ENCODE results near the gene PLA2G4B. TPM values are rescaled to one million over a fixed set of nuclear protein-coding genes. Genes with fewer than 3 reads are reported as not detected.

PLA2G4B gene
- polyA plus RNA-seq, 1 donor (not counting 4 experiments of a cell fraction or from before 2014, with no cell fraction given) = 8.6 TPM

- FAIRE-seq (no peak), DNase-seq (ENCODE audit: low read depth, low spot score) (no peak)
- Histone ChIP-seq H3K27ac (ENCODE audit: control insufficient read depth, insufficient read depth, low read length) (no peak overlapping the region), H3K27me3 (ENCODE audit: control insufficient read depth, extremely low read depth, insufficient read depth, low read length) (no peaks in the 10 kb centered on the region), H3K4me3 (ENCODE audit: control insufficient read depth in 2 of 3, extremely low read depth in 1 of 3, insufficient read depth in 2 of 3, low read depth in 1 of 3, low read length in 3 of 3) (no peak overlapping the region), H3K9ac (ENCODE audit: control insufficient read depth, extremely low read depth, insufficient read depth, low read length) (no peak overlapping the region), H4K20me1 (ENCODE audit: control insufficient read depth, extremely low read depth, insufficient read depth, low read length) (no peaks in the 10 kb centered on the region), H3K9me1 (ENCODE audit: control insufficient read depth, extremely low read depth, insufficient read depth, low read length) (no peaks in the 10 kb centered on the region), H3K4me2 (ENCODE audit: control insufficient read depth, extremely low read depth, insufficient read depth, low read depth, low read length) (no peak overlapping the region), H3K79me2 (ENCODE audit: control insufficient read depth, insufficient read depth, low read length) (peaks cover 5% of the 10 kb centered on the region), H3K4me1 (ENCODE audit: control insufficient read depth, extremely low read depth, insufficient read depth, low read length) (peaks cover 60% of the 10 kb centered on the region), H2AFZ (ENCODE audit: control insufficient read depth, low read length) (no peak overlapping the region), H3K9me3 (ENCODE audit: control insufficient read depth, low read depth, low read length) (no peaks in the 10 kb centered on the region), H3K36me3 (ENCODE audit: control insufficient read depth in 2 of 2, extremely low read depth in 1 of 2, insufficient read depth in 2 of 2, low read length in 2 of 2) (peaks cover 0 to 10% of the 10 kb centered on the region in 2 experiments)
- dilution Hi-C loops (cut with MboI; ENCODE audit: extremely low pct_ligation_motif_present, low sequenced_read_pairs) = no loop called here
- TF ChIP-seq CTCF (optimal IDR thresholded peaks at IDR 0.05 in 1 of 3, IDR thresholded peaks at IDR 0.05 in 1 of 3, conservative IDR thresholded peaks at IDR 0.05 in 1 of 3; ENCODE audit: extremely low read depth in 1 of 3, insufficient read depth in 2 of 3, low read length in 3 of 3) (no peak), EZH2 (IDR thresholded peaks at IDR 0.05; ENCODE audit: low read length) (no peak)
These were observed 4.6 kb upstream of the PLA2G4B start for GRCh38 chr15:41834096-41834495.

- Histone ChIP-seq H3K9me1 (ENCODE audit: control insufficient read depth, extremely low read depth, insufficient read depth, low read length) (no peaks in the 10 kb centered on the region), H2AFZ (ENCODE audit: control insufficient read depth, low read length) (no peak overlapping the region), H3K9me3 (ENCODE audit: control insufficient read depth, low read depth, low read length) (no peaks in the 10 kb centered on the region), H4K20me1 (ENCODE audit: control insufficient read depth, extremely low read depth, insufficient read depth, low read length) (no peaks in the 10 kb centered on the region), H3K9ac (ENCODE audit: control insufficient read depth, extremely low read depth, insufficient read depth, low read length) (no peak overlapping the region), H3K36me3 (ENCODE audit: control insufficient read depth in 2 of 2, extremely low read depth in 1 of 2, insufficient read depth in 2 of 2, low read length in 2 of 2) (peaks cover 2 to 13% of the 10 kb centered on the region in 2 experiments), H3K79me2 (ENCODE audit: control insufficient read depth, insufficient read depth, low read length) (peaks cover 5% of the 10 kb centered on the region), H3K4me2 (ENCODE audit: control insufficient read depth, extremely low read depth, insufficient read depth, low read depth, low read length) (no peak overlapping the region), H3K4me3 (ENCODE audit: control insufficient read depth in 2 of 3, extremely low read depth in 1 of 3, insufficient read depth in 2 of 3, low read depth in 1 of 3, low read length in 3 of 3) (no peak overlapping the region), H3K27ac (ENCODE audit: control insufficient read depth, insufficient read depth, low read length) (no peak overlapping the region), H3K4me1 (ENCODE audit: control insufficient read depth, extremely low read depth, insufficient read depth, low read length) (peaks cover 53% of the 10 kb centered on the region), H3K27me3 (ENCODE audit: control insufficient read depth, extremely low read depth, insufficient read depth, low read length) (no peaks in the 10 kb centered on the region)
- no peak for TF ChIP-seq EZH2 (IDR thresholded peaks at IDR 0.05; ENCODE audit: low read length)
- TF ChIP-seq CTCF (optimal IDR thresholded peaks at IDR 0.05 in 1 of 3, IDR thresholded peaks at IDR 0.05 in 1 of 3, conservative IDR thresholded peaks at IDR 0.05 in 1 of 3; ENCODE audit: extremely low read depth in 1 of 3, insufficient read depth in 2 of 3, low read length in 3 of 3) = no peak
- DNase-seq (ENCODE audit: low read depth, low spot score) (no peak), FAIRE-seq (no peak)
- dilution Hi-C loops (cut with MboI; ENCODE audit: extremely low pct_ligation_motif_present, low sequenced_read_pairs) = no loop called here
These were observed 2.6 kb upstream of the PLA2G4B start for GRCh38 chr15:41836073-41836472.

Measured in keratinocyte (primary cell).